ENCODE results near the gene DAPK3. TPM values are rescaled to one million over a fixed set of nuclear protein-coding genes. Genes with fewer than 3 reads are reported as not detected.

The DAPK3 gene
- total RNA-seq, 1 experiment from 2014 or later: 121 TPM

DNA sequence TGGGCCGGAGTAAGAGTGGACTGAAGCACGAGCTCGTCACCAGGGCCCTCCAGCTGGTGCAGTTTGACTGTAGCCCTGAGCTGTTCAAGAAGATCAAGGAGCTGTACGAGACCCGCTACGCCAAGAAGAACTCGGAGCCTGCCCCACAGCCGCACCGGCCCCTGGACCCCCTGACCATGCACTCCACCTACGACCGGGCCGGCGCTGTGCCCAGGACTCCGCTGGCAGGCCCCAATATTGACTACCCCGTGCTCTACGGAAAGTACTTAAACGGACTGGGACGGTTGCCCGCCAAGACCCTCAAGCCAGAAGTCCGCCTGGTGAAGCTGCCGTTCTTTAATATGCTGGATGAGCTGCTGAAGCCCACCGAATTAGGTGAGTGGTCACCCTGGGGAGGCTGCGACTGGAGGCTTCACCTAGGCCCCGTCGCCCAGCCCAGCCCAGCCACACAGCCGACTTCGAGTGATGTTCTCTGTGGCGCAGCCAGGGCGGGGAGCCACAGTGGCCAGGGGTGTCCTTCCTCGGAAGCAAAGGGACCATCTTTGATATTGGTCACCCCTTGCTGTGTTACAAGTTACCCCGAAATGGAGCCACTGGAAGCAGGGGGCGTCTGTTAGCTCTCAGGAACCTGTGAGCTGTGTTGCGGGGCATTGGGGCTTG is 42.2 kb upstream of the DAPK3 start:
- no CpG with 5 or more reads among the region's 33 CpGs for WGBS (ENCODE audit: extremely low coverage, insufficient read length, low lambda C conversion rate)
- Histone ChIP-seq H2BK15ac (ENCODE audit: low read depth, low read length) (no peak overlapping the region), H3K18ac (ENCODE audit: insufficient read length, low read depth, low read length) (no peak overlapping the region), H2BK12ac (ENCODE audit: insufficient read length, low read depth, low read length) (no peak overlapping the region), H2AFZ (ENCODE audit: low read length) (no peak overlapping the region), H2BK120ac (ENCODE audit: low read depth, low read length, poor library complexity, severe bottlenecking) (no peak overlapping the region), H2BK5ac (ENCODE audit: insufficient read length, low read length) (no peak overlapping the region), H2AK5ac (ENCODE audit: insufficient read length, low read length) (no peak overlapping the region), H3K9me3 (ENCODE audit: control insufficient read depth, low read depth, low read length) (no peaks in the 10 kb centered on the region), H3K14ac (ENCODE audit: insufficient read depth, low read length) (no peak overlapping the region), H3K79me1 (ENCODE audit: insufficient read depth, low read depth, low read length, poor library complexity, severe bottlenecking) (peaks cover 11% of the 10 kb centered on the region), H3K27ac (ENCODE audit: insufficient read length, low read depth, low read length) (no peak overlapping the region), H3K4me1 (ENCODE audit: insufficient read depth, low read length) (no peaks in the 10 kb centered on the region), H3K56ac (ENCODE audit: insufficient read length, low read depth, low read length) (no peak overlapping the region), H4K91ac (ENCODE audit: insufficient read length, low read depth, low read length) (no peak overlapping the region), H3K27me3 (ENCODE audit: insufficient read depth, low read length) (no peaks in the 10 kb centered on the region), H4K20me1 (ENCODE audit: control insufficient read depth, insufficient read depth, insufficient read length) (no peaks in the 10 kb centered on the region), H3K23me2 (ENCODE audit: insufficient read length, low read depth, low read length, poor library complexity, severe bottlenecking) (peaks cover 5% of the 10 kb centered on the region), H3T11ph (ENCODE audit: low read length) (no peak overlapping the region), H2BK20ac (ENCODE audit: low read depth, low read length, poor library complexity, severe bottlenecking) (no peak overlapping the region), H3K23ac (ENCODE audit: insufficient read length, low read depth, low read length) (no peak overlapping the region), H3K9ac (ENCODE audit: extremely low read depth, insufficient read length, low read length) (no peak overlapping the region), H3K4ac (ENCODE audit: low read depth, low read length) (no peak overlapping the region), H3K79me2 (ENCODE audit: insufficient read depth, low read length) (peaks cover 17% of the 10 kb centered on the region; the same call in 1 of the 2 replicates), H4K5ac (ENCODE audit: insufficient read length, low read depth, low read length) (no peak overlapping the region), H4K8ac (replicated peaks; ENCODE audit: insufficient read length, low read depth, low read length) (no peak overlapping the region), H3K4me2 (ENCODE audit: insufficient read depth, insufficient read length, low read length) (no peak overlapping the region)
- H3K4me3 Mint-ChIP-seq: peak overlapping the region in 1 of 2 experiments; percentile 3; a peak in 1 of 5 replicates
- H3K36me3 Mint-ChIP-seq (ENCODE audit: insufficient read depth in 1 of 3, low read depth in 3 of 3): peaks cover 6 to 33% (median 23%) of the 10 kb centered on the region in 3 experiments; a peak in 6 of 7 replicates
- no peak overlapping the region; a peak in 1 of 7 replicates for H3K27ac Mint-ChIP-seq
- DNase-seq: no peak
- H3K4me1 Mint-ChIP-seq: peaks cover 13 to 20% of the 10 kb centered on the region in 2 experiments
- TF ChIP-seq, protein P1, sequence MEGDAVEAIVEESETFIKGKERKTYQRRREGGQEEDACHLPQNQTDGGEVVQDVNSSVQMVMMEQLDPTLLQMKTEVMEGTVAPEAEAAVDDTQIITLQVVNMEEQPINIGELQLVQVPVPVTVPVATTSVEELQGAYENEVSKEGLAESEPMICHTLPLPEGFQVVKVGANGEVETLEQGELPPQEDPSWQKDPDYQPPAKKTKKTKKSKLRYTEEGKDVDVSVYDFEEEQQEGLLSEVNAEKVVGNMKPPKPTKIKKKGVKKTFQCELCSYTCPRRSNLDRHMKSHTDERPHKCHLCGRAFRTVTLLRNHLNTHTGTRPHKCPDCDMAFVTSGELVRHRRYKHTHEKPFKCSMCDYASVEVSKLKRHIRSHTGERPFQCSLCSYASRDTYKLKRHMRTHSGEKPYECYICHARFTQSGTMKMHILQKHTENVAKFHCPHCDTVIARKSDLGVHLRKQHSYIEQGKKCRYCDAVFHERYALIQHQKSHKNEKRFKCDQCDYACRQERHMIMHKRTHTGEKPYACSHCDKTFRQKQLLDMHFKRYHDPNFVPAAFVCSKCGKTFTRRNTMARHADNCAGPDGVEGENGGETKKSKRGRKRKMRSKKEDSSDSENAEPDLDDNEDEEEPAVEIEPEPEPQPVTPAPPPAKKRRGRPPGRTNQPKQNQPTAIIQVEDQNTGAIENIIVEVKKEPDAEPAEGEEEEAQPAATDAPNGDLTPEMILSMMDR (conservative IDR thresholded peaks at IDR 0.05): no peak
- H3K9me3 Mint-ChIP-seq: no peaks in the 10 kb centered on the region
- no peaks in the 10 kb centered on the region for H3K27me3 Mint-ChIP-seq (ENCODE audit: low read depth)
